Measurements from ENCODE around the gene NFIB. TPM values are rescaled to one million over a fixed set of nuclear protein-coding genes. Genes with fewer than 3 reads are reported as not detected.

Gene NFIB
- 55.2 and 63.3 TPM in 2 replicates for total RNA-seq

GRCh38 chr9:14313951-14314423 is at the start of gene NFIB:
TSS of gene NFIB (minus strand) at chr9:14314141. CDS start at chr9:14313511, 630 bp downstream.

